Measurements from ENCODE around the gene VAV2. TPM values are rescaled to one million over a fixed set of nuclear protein-coding genes. Genes with fewer than 3 reads are reported as not detected.

VAV2 gene
- total RNA-seq, 1 donor from 2014 or later, result 8.3 TPM

- Histone ChIP-seq H3K4me1 (peaks cover 14% of the 10 kb centered on the region), H3K4me3 (no peak overlapping the region), H3K27ac (no peak overlapping the region), H3K9me3 (no peaks in the 10 kb centered on the region), H3K36me3 (no peaks in the 10 kb centered on the region), H3K27me3 (no peaks in the 10 kb centered on the region)
- DNase-seq (ENCODE audit: extremely low spot score in 2 of 2), result no peak
- intact Hi-C loops (cut with DNase I), result no loop called here
- TF ChIP-seq CTCF (IDR thresholded peaks at IDR 0.05), result no peak
- no peak for TF ChIP-seq POLR2A (IDR thresholded peaks at IDR 0.05)
- TF ChIP-seq POLR2AphosphoS5 (IDR thresholded peaks at IDR 0.05; ENCODE audit: insufficient read depth in 1 of 2, low read depth in 1 of 2), result no peak
These were observed 41.9 kb downstream of the VAV2 start for GRCh38 chr9:133950192-133950591.

- Histone ChIP-seq H3K4me1 (peaks cover 15% of the 10 kb centered on the region), H3K36me3 (no peaks in the 10 kb centered on the region), H3K27me3 (no peaks in the 10 kb centered on the region), H3K27ac (no peak overlapping the region), H3K9me3 (no peaks in the 10 kb centered on the region), H3K4me3 (no peak overlapping the region)
- TF ChIP-seq POLR2AphosphoS5 (IDR thresholded peaks at IDR 0.05; ENCODE audit: insufficient read depth in 1 of 2, low read depth in 1 of 2) (no peak), POLR2A (IDR thresholded peaks at IDR 0.05) (no peak), CTCF (IDR thresholded peaks at IDR 0.05) (no peak)
- intact Hi-C loops (cut with DNase I), result no loop called here
- no peak for DNase-seq (ENCODE audit: extremely low spot score in 2 of 2)
These were observed 42.5 kb downstream of the VAV2 start for GRCh38 chr9:133949486-133950061.

DNA sequence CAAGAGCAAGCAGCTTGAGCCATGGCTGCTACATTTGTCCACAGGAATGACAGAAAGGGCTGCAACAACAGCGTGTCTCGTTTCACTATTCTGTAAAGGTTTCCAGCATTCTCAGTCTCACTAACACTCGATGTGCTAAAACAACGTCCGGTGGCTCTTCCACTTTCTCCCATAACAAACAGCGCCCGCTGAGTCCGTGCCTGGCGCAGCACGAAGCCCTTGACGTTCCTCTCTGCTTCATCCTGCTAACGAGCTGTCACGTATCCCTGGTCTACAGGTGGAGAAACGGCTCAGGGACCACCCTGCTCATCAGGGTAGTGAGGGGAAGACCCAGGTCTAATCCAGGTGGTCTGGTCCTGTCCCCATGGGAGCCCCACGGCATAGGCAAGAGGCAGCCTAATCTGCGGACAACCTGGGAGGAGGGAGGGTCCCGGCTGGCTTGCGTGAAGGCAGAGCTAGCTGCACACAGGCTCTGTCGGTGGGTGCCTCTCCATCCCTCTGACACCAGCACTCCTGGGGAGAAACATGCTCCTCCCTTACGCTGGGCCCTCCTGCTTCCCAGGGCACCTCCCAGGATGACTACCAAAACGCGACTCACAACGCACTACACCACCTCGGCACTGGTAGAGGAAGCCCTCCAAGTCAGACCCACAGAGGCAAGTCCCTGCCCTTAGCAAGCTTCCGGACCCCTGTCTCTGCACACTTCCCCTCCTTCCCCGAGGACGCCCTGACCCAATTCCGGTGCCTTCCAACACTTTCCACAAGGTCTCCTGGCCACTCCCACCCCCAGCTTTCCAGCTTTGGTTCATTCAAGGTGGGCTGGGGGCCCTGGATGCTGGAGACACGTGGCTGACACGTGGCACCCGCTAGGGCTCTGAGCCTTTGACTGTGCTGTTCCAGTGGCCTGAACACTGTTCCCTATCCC, 43.3 kb downstream of the VAV2 start:
- DNase-seq (ENCODE audit: extremely low spot score in 2 of 2), result no peak
- H3K9me3 ChIP-seq, result no peaks in the 10 kb centered on the region
- TF ChIP-seq POLR2A (IDR thresholded peaks at IDR 0.05) (no peak), CTCF (IDR thresholded peaks at IDR 0.05) (no peak), POLR2AphosphoS5 (IDR thresholded peaks at IDR 0.05; ENCODE audit: insufficient read depth in 1 of 2, low read depth in 1 of 2) (no peak)
- H3K27ac ChIP-seq, result no peak overlapping the region
- H3K4me1 ChIP-seq, result peaks cover 17% of the 10 kb centered on the region
- H3K36me3 ChIP-seq, result no peaks in the 10 kb centered on the region
- H3K4me3 ChIP-seq, result no peak overlapping the region
- H3K27me3 ChIP-seq, result no peaks in the 10 kb centered on the region
- intact Hi-C loops (cut with DNase I), result no loop called here

DNA sequence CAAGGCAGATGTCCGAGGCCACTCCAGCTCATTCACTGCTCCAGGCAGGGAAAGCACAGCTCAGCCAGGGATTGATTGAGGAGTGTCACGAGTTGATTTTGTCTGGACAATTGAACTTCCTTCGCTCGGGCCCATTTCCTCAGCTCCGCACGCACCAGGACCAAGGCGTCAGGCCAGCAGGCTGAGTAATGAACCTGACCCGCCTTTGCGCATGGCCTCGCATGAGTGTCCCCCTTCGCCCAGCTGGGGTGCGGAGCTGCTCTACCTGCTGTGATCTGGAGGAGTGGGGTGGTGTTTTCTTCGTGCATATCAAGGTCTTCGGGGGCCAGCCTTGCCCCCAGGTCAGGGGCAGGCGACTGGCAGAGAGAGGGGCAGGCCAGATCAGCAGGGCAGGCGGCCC, 44.0 kb downstream of the VAV2 start:
- H3K9me3 ChIP-seq, result no peaks in the 10 kb centered on the region
- H3K4me3 ChIP-seq, result no peak overlapping the region
- intact Hi-C loops (cut with DNase I), result no loop called here
- no peak overlapping the region for H3K27ac ChIP-seq
- TF ChIP-seq POLR2AphosphoS5 (IDR thresholded peaks at IDR 0.05; ENCODE audit: insufficient read depth in 1 of 2, low read depth in 1 of 2), result no peak
- TF ChIP-seq CTCF (IDR thresholded peaks at IDR 0.05), result no peak
- no peak for TF ChIP-seq POLR2A (IDR thresholded peaks at IDR 0.05)
- peaks cover 17% of the 10 kb centered on the region for H3K4me1 ChIP-seq
- DNase-seq (ENCODE audit: extremely low spot score in 2 of 2), result no peak
- H3K27me3 ChIP-seq, result no peaks in the 10 kb centered on the region
- H3K36me3 ChIP-seq, result no peaks in the 10 kb centered on the region
